ENCODE data around the gene NCOA1.

The NCOA1 gene

DNA sequence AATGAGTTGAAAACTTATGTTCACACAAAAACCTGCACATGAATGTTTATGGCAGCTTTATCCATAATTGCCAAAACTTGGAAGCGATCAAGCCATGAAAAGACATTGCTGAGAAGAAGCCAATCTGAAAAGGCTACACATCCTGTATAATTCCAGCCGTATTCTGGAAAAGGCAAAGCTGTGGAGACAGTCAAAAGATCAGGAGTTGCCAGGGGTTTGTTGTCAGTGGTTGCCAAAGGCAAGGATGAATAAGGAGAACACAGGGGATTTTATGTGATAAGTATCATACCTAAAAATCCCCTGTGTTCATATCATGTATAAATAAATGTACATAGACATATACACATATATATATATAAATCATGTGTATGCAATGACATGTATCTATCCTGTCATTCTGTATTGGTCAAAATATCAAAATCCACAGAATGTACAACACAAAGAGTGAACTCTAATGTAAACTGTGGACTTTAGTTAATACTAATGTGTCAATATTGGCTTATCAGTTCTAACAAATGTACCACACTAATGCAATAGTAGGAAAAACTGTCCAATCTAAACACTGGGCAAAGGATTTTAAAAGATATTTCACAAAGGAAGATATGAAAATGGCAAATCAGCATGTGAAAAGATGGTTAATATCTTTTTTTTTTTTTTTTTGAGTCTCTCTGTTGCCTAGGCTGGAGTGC is 226.4 kb downstream of the NCOA1 start:
- Histone ChIP-seq H3K4me1 (ENCODE audit: control extremely low read depth in 1 of 4, control insufficient read depth in 4 of 4, insufficient read depth in 4 of 4, low read length in 3 of 4) (no peaks in the 10 kb centered on the region), H3K27ac (ENCODE audit: insufficient read depth in 1 of 2, low read depth in 1 of 2, low read length in 2 of 2, poor library complexity in 1 of 2, severe bottlenecking in 2 of 2) (no peak overlapping the region), H3K9me3 (ENCODE audit: control extremely low read depth in 1 of 5, control insufficient read depth in 4 of 5, insufficient read depth in 2 of 5, low read depth in 1 of 5, low read length in 4 of 5) (no peaks in the 10 kb centered on the region), H3K27me3 (replicated peaks in 2 of 5; ENCODE audit: control insufficient read depth in 4 of 5, insufficient read depth in 5 of 5, low read length in 4 of 5) (no peaks in the 10 kb centered on the region), H3K4me3 (ENCODE audit: control insufficient read depth in 1 of 7, extremely low read depth in 1 of 7, insufficient read depth in 4 of 7, low read depth in 2 of 7, low read length in 6 of 7) (no peak overlapping the region), H3K36me3 (ENCODE audit: control insufficient read depth in 4 of 4, insufficient read depth in 4 of 4, low read length in 3 of 4) (peaks cover 7 to 37% (median 12%) of the 10 kb centered on the region in 4 experiments)
- POLR2A ChIA-PET, result no interaction called here
- CTCF ChIA-PET, result no interaction called here
- WGBS (ENCODE audit: insufficient coverage), result 100% methylated on average over 1 of the region's 2 CpGs
- DNase-seq, result no peak

DNA sequence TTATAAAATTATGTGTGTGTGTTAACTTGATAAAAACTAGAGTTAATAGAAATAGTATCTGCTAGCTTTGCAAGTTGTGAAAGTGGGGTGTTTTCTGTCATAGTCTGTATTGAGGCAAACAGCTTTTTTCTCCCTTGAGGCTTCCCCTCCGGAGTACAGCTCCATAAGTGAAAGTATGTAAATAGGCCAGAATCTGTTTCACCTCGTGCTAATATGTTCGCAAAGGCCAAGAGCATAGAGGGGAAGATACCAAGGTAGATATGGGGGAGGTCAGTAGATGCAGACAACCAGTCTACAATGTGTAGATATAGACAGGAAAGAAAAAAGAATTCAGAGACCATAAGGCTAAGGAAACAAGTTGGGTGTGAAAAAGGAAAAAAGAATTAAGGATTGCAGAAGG is 229.3 kb downstream of the NCOA1 start:
- Histone ChIP-seq H3K9me3 (ENCODE audit: control extremely low read depth in 1 of 5, control insufficient read depth in 4 of 5, insufficient read depth in 2 of 5, low read depth in 1 of 5, low read length in 4 of 5) (no peaks in the 10 kb centered on the region), H3K4me1 (ENCODE audit: control extremely low read depth in 1 of 4, control insufficient read depth in 4 of 4, insufficient read depth in 4 of 4, low read length in 3 of 4) (no peaks in the 10 kb centered on the region), H3K36me3 (ENCODE audit: control insufficient read depth in 4 of 4, insufficient read depth in 4 of 4, low read length in 3 of 4) (peaks cover 0 to 26% (median 10%) of the 10 kb centered on the region in 4 experiments), H3K27me3 (replicated peaks in 2 of 5; ENCODE audit: control insufficient read depth in 4 of 5, insufficient read depth in 5 of 5, low read length in 4 of 5) (no peaks in the 10 kb centered on the region), H3K27ac (ENCODE audit: insufficient read depth in 1 of 2, low read depth in 1 of 2, low read length in 2 of 2, poor library complexity in 1 of 2, severe bottlenecking in 2 of 2) (no peak overlapping the region), H3K4me3 (ENCODE audit: control insufficient read depth in 1 of 7, extremely low read depth in 1 of 7, insufficient read depth in 4 of 7, low read depth in 2 of 7, low read length in 6 of 7) (no peak overlapping the region)
- ChIA-PET POLR2A (no interaction called here), CTCF (no interaction called here)
- WGBS (ENCODE audit: insufficient coverage), result 100% methylated on average over 2 of the region's 3 CpGs
- DNase-seq, result no peak

DNA sequence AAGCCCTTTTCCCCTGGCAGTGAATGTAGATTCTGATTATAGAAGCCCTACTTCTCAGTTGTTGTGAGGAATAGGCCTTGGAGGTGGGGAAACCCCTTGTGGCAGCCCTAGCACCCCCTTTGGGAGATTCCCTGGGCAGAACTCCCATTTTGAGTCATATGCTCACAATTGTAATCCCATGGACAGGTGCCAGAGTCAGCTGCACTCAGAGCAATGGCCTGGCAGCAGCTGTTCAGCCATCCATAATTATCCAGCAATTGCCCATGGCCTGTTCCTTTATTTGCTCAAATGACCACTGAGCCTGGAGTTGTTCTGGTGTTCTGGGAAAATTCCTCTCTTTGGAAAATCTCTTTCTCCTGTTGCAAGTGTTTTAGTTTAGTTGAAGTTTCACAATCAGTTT is 230.4 kb downstream of the NCOA1 start:
- Histone ChIP-seq H3K4me1 (ENCODE audit: control extremely low read depth in 1 of 4, control insufficient read depth in 4 of 4, insufficient read depth in 4 of 4, low read length in 3 of 4) (no peaks in the 10 kb centered on the region), H3K9me3 (ENCODE audit: control extremely low read depth in 1 of 5, control insufficient read depth in 4 of 5, insufficient read depth in 2 of 5, low read depth in 1 of 5, low read length in 4 of 5) (no peaks in the 10 kb centered on the region), H3K36me3 (ENCODE audit: control insufficient read depth in 4 of 4, insufficient read depth in 4 of 4, low read length in 3 of 4) (peaks cover 0 to 21% (median 11%) of the 10 kb centered on the region in 4 experiments), H3K4me3 (ENCODE audit: control insufficient read depth in 1 of 7, extremely low read depth in 1 of 7, insufficient read depth in 4 of 7, low read depth in 2 of 7, low read length in 6 of 7) (no peak overlapping the region), H3K27me3 (replicated peaks in 2 of 5; ENCODE audit: control insufficient read depth in 4 of 5, insufficient read depth in 5 of 5, low read length in 4 of 5) (no peaks in the 10 kb centered on the region), H3K27ac (ENCODE audit: insufficient read depth in 1 of 2, low read depth in 1 of 2, low read length in 2 of 2, poor library complexity in 1 of 2, severe bottlenecking in 2 of 2) (no peak overlapping the region)
- no peak for DNase-seq
- ChIA-PET POLR2A (no interaction called here), CTCF (no interaction called here)

DNA sequence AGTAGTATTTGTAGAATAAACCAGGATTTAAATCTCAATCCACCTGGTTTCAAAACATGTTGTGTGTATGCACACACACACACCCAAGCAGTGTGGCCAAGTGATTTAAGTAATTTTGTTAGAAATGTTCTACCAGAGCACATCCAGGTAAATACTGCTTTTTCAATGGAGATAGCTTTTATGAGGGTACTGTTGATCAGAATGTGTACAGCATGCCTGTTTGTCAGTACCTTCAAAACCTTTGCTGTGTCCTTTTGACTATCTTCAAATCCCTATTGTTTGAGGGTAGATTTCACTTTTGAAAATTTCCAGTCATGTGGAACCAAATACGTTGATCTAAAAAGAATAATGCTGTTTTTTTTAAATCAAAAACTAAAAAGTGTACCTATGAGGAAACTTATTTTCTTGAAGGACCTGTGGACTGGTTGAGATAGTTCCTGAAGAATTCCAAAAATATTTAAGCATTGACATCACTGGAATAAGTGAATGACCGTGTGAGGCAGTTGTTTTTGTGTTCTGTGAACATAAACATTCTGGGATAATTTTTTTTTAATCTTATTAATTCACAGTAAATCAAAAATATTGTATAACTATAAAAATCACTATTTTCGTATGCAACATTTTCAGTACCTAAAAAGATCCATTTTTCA is 231.2 kb downstream of the NCOA1 start:
- peaks cover 0 to 14% (median 10%) of the 10 kb centered on the region in 4 experiments for H3K36me3 ChIP-seq (ENCODE audit: control insufficient read depth in 4 of 4, insufficient read depth in 4 of 4, low read length in 3 of 4)
- CTCF ChIA-PET, result no interaction called here
- no peaks in the 10 kb centered on the region for H3K27me3 ChIP-seq (replicated peaks in 2 of 5; ENCODE audit: control insufficient read depth in 4 of 5, insufficient read depth in 5 of 5, low read length in 4 of 5)
- no peaks in the 10 kb centered on the region for H3K9me3 ChIP-seq (ENCODE audit: control extremely low read depth in 1 of 5, control insufficient read depth in 4 of 5, insufficient read depth in 2 of 5, low read depth in 1 of 5, low read length in 4 of 5)
- POLR2A ChIA-PET, result no interaction called here
- DNase-seq, result no peak
- H3K4me3 ChIP-seq (ENCODE audit: control insufficient read depth in 1 of 7, extremely low read depth in 1 of 7, insufficient read depth in 4 of 7, low read depth in 2 of 7, low read length in 6 of 7), result no peak overlapping the region
- H3K27ac ChIP-seq (ENCODE audit: insufficient read depth in 1 of 2, low read depth in 1 of 2, low read length in 2 of 2, poor library complexity in 1 of 2, severe bottlenecking in 2 of 2), result no peak overlapping the region
- no peaks in the 10 kb centered on the region for H3K4me1 ChIP-seq (ENCODE audit: control extremely low read depth in 1 of 4, control insufficient read depth in 4 of 4, insufficient read depth in 4 of 4, low read length in 3 of 4)
- 100% methylated on average over 1 of the region's 3 CpGs for WGBS (ENCODE audit: insufficient coverage)

DNA sequence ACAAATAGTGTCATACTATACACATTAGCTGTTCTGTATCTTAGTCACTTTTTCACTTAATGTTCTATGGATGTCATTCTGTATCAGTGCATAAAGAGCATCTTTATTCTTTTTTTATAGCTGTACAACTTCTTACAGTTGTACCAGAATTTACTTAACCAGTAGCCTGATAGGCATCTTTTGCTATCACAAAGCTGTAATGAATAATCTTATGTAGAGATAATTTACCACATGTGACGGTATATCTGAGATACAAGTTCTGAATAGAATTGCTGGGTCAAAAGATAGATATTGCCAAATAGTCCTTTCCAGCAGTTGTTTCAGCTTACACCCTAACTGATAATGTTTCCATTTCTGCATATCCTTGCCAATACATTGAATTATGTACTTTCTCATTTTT is 232.1 kb downstream of the NCOA1 start:
- DNase-seq, result no peak
- ChIA-PET CTCF (no interaction called here), POLR2A (no interaction called here)
- Histone ChIP-seq H3K4me1 (ENCODE audit: control extremely low read depth in 1 of 4, control insufficient read depth in 4 of 4, insufficient read depth in 4 of 4, low read length in 3 of 4) (no peaks in the 10 kb centered on the region), H3K36me3 (ENCODE audit: control insufficient read depth in 4 of 4, insufficient read depth in 4 of 4, low read length in 3 of 4) (peaks cover 3 to 9% (median 6%) of the 10 kb centered on the region in 4 experiments), H3K9me3 (ENCODE audit: control extremely low read depth in 1 of 5, control insufficient read depth in 4 of 5, insufficient read depth in 2 of 5, low read depth in 1 of 5, low read length in 4 of 5) (no peaks in the 10 kb centered on the region), H3K27me3 (replicated peaks in 2 of 5; ENCODE audit: control insufficient read depth in 4 of 5, insufficient read depth in 5 of 5, low read length in 4 of 5) (no peaks in the 10 kb centered on the region), H3K27ac (ENCODE audit: insufficient read depth in 1 of 2, low read depth in 1 of 2, low read length in 2 of 2, poor library complexity in 1 of 2, severe bottlenecking in 2 of 2) (no peak overlapping the region), H3K4me3 (ENCODE audit: control insufficient read depth in 1 of 7, extremely low read depth in 1 of 7, insufficient read depth in 4 of 7, low read depth in 2 of 7, low read length in 6 of 7) (no peak overlapping the region)
- WGBS (ENCODE audit: insufficient coverage), result no CpG with 5 or more reads among the region's 1 CpG

DNA sequence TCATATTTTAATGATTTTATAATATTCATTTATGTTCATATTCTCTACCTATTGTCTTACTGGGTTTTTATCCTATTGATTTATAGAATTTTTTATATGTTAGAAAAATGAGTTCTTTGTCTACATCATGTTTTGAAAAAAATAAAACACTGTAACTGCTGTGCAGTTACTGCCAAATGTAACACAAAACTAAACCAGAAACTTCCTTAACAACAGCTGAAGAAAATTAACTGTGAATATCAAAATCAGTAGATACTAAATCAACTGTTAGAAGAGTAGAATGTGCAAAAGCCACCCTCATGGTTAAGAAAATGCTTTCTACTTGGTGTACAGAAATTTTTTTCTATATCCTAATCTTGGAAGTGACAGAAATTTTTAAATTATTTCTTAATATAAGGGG is 232.6 kb downstream of the NCOA1 start:
- ChIA-PET CTCF (no interaction called here), POLR2A (no interaction called here)
- Histone ChIP-seq H3K9me3 (ENCODE audit: control extremely low read depth in 1 of 5, control insufficient read depth in 4 of 5, insufficient read depth in 2 of 5, low read depth in 1 of 5, low read length in 4 of 5) (no peaks in the 10 kb centered on the region), H3K4me1 (ENCODE audit: control extremely low read depth in 1 of 4, control insufficient read depth in 4 of 4, insufficient read depth in 4 of 4, low read length in 3 of 4) (no peaks in the 10 kb centered on the region), H3K36me3 (ENCODE audit: control insufficient read depth in 4 of 4, insufficient read depth in 4 of 4, low read length in 3 of 4) (peaks cover 4 to 11% (median 7%) of the 10 kb centered on the region in 4 experiments), H3K4me3 (ENCODE audit: control insufficient read depth in 1 of 7, extremely low read depth in 1 of 7, insufficient read depth in 4 of 7, low read depth in 2 of 7, low read length in 6 of 7) (no peak overlapping the region), H3K27ac (ENCODE audit: insufficient read depth in 1 of 2, low read depth in 1 of 2, low read length in 2 of 2, poor library complexity in 1 of 2, severe bottlenecking in 2 of 2) (no peak overlapping the region), H3K27me3 (replicated peaks in 2 of 5; ENCODE audit: control insufficient read depth in 4 of 5, insufficient read depth in 5 of 5, low read length in 4 of 5) (no peaks in the 10 kb centered on the region)
- no peak for DNase-seq

DNA sequence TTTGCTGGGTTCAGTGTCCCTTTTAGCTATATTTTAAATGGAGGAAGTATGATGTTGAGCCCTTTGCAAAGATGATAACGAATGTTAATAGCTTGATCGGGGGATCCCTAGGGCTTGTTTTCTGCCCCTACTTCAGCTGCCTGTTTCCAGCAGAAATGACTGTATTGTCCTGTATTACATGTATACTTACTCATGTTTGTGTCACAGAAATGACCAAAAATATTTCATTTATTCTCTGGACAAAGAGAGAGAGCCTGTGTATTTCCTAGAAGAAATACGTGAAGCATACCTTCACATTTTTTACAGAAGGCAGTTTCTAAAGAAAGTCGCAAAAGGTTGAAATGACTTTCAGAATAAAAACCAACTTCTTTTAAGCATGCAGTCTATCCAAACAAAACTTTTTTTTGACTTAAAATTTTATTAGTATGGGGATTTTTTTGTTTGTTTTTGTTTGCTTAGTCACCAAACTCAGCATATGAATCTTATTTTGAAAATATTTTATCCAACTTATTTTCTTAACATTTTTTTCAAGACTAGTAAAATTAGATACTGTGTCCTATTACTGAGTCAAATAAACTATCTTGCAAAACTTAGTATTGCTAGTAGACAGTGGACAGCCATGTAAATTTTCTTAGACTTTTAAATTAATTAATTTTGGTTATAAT is 233.2 kb downstream of the NCOA1 start:
- H3K27ac ChIP-seq (ENCODE audit: insufficient read depth in 1 of 2, low read depth in 1 of 2, low read length in 2 of 2, poor library complexity in 1 of 2, severe bottlenecking in 2 of 2), result no peak overlapping the region
- DNase-seq, result no peak
- CTCF ChIA-PET, result no interaction called here

More for the DNA sequence above, 233.2 kb downstream of the NCOA1 start:
- Histone ChIP-seq H3K4me3 (ENCODE audit: control insufficient read depth in 1 of 7, extremely low read depth in 1 of 7, insufficient read depth in 4 of 7, low read depth in 2 of 7, low read length in 6 of 7) (no peak overlapping the region), H3K27me3 (replicated peaks in 2 of 5; ENCODE audit: control insufficient read depth in 4 of 5, insufficient read depth in 5 of 5, low read length in 4 of 5) (no peaks in the 10 kb centered on the region), H3K9me3 (ENCODE audit: control extremely low read depth in 1 of 5, control insufficient read depth in 4 of 5, insufficient read depth in 2 of 5, low read depth in 1 of 5, low read length in 4 of 5) (no peaks in the 10 kb centered on the region), H3K36me3 (ENCODE audit: control insufficient read depth in 4 of 4, insufficient read depth in 4 of 4, low read length in 3 of 4) (peaks cover 6 to 14% (median 10%) of the 10 kb centered on the region in 4 experiments), H3K4me1 (ENCODE audit: control extremely low read depth in 1 of 4, control insufficient read depth in 4 of 4, insufficient read depth in 4 of 4, low read length in 3 of 4) (no peaks in the 10 kb centered on the region)
- POLR2A ChIA-PET, result no interaction called here
- WGBS (ENCODE audit: insufficient coverage), result no CpG with 5 or more reads among the region's 4 CpGs

Data from common myeloid progenitor, CD34-positive (primary cell).